ENCODE data around the gene LCE1F. TPM values are rescaled to one million over a fixed set of nuclear protein-coding genes. Genes with fewer than 3 reads are reported as not detected.

The LCE1F gene
- total and polyA plus RNA-seq, 2 of the 13 experiments (the other 11 are each of a cell fraction or from before 2014, with no cell fraction given) = not detected

GRCh38 chr1:152817309-152817708 is 42.4 kb downstream of the LCE1F start:
- no peak overlapping the region for H3K4me2 ChIP-seq (ENCODE audit: low read depth, low read length)
- POLR2A ChIA-PET = no interaction called here
- H3K9ac ChIP-seq (ENCODE audit: insufficient read depth, low read depth, low read length) = no peak overlapping the region
- TF ChIP-seq THAP11 (CRISPR knock-in tag; IDR thresholded peaks at IDR 0.05) (no peak), NFE2L1 (CRISPR knock-in tag; IDR thresholded peaks at IDR 0.05; ENCODE audit: borderline replicate concordance) (no peak), FOXO1 (CRISPR knock-in tag; IDR thresholded peaks at IDR 0.05) (no peak), ZSCAN20 (CRISPR knock-in tag; IDR thresholded peaks at IDR 0.05; ENCODE audit: borderline replicate concordance) (no peak), ZNF367 (CRISPR knock-in tag; IDR thresholded peaks at IDR 0.05; ENCODE audit: borderline replicate concordance) (no peak), ZNF101 (CRISPR knock-in tag; IDR thresholded peaks at IDR 0.05; ENCODE audit: borderline replicate concordance, low read depth) (no peak), NPAS2 (CRISPR knock-in tag; IDR thresholded peaks at IDR 0.05; ENCODE audit: borderline replicate concordance) (no peak), ZNF619 (CRISPR knock-in tag; IDR thresholded peaks at IDR 0.05) (no peak), AGO2 (optimal IDR thresholded peaks at IDR 0.05; ENCODE audit: low read depth, low read length) (no peak), ZNF329 (CRISPR knock-in tag; IDR thresholded peaks at IDR 0.05; ENCODE audit: low read depth) (no peak), ZNF350 (CRISPR knock-in tag; IDR thresholded peaks at IDR 0.05; ENCODE audit: borderline replicate concordance, low read depth) (no peak), ATF3 (CRISPR knock-in tag; IDR thresholded peaks at IDR 0.05) (no peak), MTF1 (CRISPR knock-in tag; IDR thresholded peaks at IDR 0.05) (no peak), CSRNP1 (CRISPR knock-in tag; IDR thresholded peaks at IDR 0.05) (no peak), SP2 (CRISPR knock-in tag; IDR thresholded peaks at IDR 0.05) (no peak), ZNF772 (CRISPR knock-in tag; IDR thresholded peaks at IDR 0.05) (no peak), SKIL (CRISPR knock-in tag; IDR thresholded peaks at IDR 0.05; ENCODE audit: borderline replicate concordance) (no peak), NONO (IDR thresholded peaks at IDR 0.05) (no peak), NONO (CRISPR knock-in tag; conservative IDR thresholded peaks at IDR 0.05) (no peak), MYPOP (CRISPR knock-in tag; IDR thresholded peaks at IDR 0.05) (no peak)
- in situ Hi-C loops (cut with HindIII; ENCODE audit: extremely low pct_ligation_motif_present, low pct_unique_long_range_greater_than_20kb) = no loop called here
- DNase-seq (ENCODE audit: low spot score) (no peak), FAIRE-seq (no peak), ATAC-seq (no peak)
- no peaks in the 10 kb centered on the region for H3K79me2 ChIP-seq (ENCODE audit: insufficient read depth, low read length)
- no peak overlapping the region for H2AFZ ChIP-seq (ENCODE audit: low read length)
- CTCF ChIA-PET (ENCODE audit: low intra/inter-chr PET ratio, low total read pairs) = no interaction called here
- WGBS (ENCODE audit: low lambda C conversion rate) = 15% methylated on average over 6 of the region's 6 CpGs
- no peaks in the 10 kb centered on the region for H4K20me1 ChIP-seq (ENCODE audit: insufficient read depth, low read length)
- no TSS peak for BruUV-seq (replicated peaks)
- no peaks in the 10 kb centered on the region for H3K4me1 ChIP-seq (ENCODE audit: insufficient read depth, low read length)
- no peak overlapping the region for H3K4me3 ChIP-seq (replicated peaks in 1 of 3; ENCODE audit: insufficient read depth in 1 of 3, low read depth in 2 of 3, low read length in 3 of 3)
- H3K27me3 ChIP-seq (ENCODE audit: control insufficient read depth in 1 of 2, insufficient read depth in 2 of 2, low read length in 2 of 2) = no peaks in the 10 kb centered on the region
- intact Hi-C loops (cut with micrococcal nuclease; ENCODE audit: unreplicated experiment) = no loop called here
- no peaks in the 10 kb centered on the region for H3K9me3 ChIP-seq (ENCODE audit: low read length)
- no peak overlapping the region for H3K27ac ChIP-seq (ENCODE audit: extremely low read length, insufficient read depth, low read length)
- no peaks in the 10 kb centered on the region for H3K36me3 ChIP-seq (replicated peaks in 1 of 2; ENCODE audit: control insufficient read depth in 1 of 2, insufficient read depth in 2 of 2, low read length in 2 of 2)

Measured in HepG2 (cell line).